Measurements from ENCODE around the gene SLC25A23. TPM values are rescaled to one million over a fixed set of nuclear protein-coding genes. Genes with fewer than 3 reads are reported as not detected.

Gene SLC25A23
- total and polyA plus RNA-seq, 2 of the 4 experiments (the other 2 are of a cell fraction): 7.0 to 7.6 TPM

- Histone ChIP-seq H3K9me3 (ENCODE audit: control insufficient read depth, insufficient read depth, low read length) (peaks cover 3% of the 10 kb centered on the region; the same call in 1 of the 2 replicates), H3K79me1 (ENCODE audit: low read depth in 1 of 2, low read length in 2 of 2) (peaks cover 0 to 40% of the 10 kb centered on the region in 2 experiments; a peak in 2 of 4 replicates), H3K27ac (ENCODE audit: insufficient read depth, low read length) (peak overlapping the region; percentile 10), H3K4me3 (ENCODE audit: insufficient read depth, low read depth, low read length) (peak overlapping the region; percentile 85), H3K9ac (ENCODE audit: low read depth, low read length) (peak overlapping the region; percentile 74), H3K4me1 (ENCODE audit: control insufficient read depth, insufficient read depth, low read length) (peaks cover 2% of the 10 kb centered on the region; the same call in 1 of the 2 replicates), H3K14ac (replicated peaks; ENCODE audit: low read depth, low read length) (peak overlapping the region; percentile 90), H2AK5ac (ENCODE audit: low read depth, low read length) (peak overlapping the region; percentile 59), H3K56ac (ENCODE audit: extremely low read depth, insufficient read depth, low read length) (no peak overlapping the region), H4K20me1 (ENCODE audit: insufficient read depth, low read length) (peaks cover 55% of the 10 kb centered on the region), H4K5ac (ENCODE audit: low read depth, low read length) (no peak overlapping the region), H3K18ac (ENCODE audit: low read depth, low read length) (no peak overlapping the region), H2AFZ (replicated peaks; ENCODE audit: low read length, poor library complexity) (peak overlapping the region; percentile 64), H4K91ac (ENCODE audit: insufficient read depth, low read depth, low read length) (peak overlapping the region; percentile 20; the same call in 1 of the 2 replicates), H2BK120ac (ENCODE audit: low read depth, low read length) (no peak overlapping the region), H3K9me1 (ENCODE audit: insufficient read depth, low read length) (peaks cover 3% of the 10 kb centered on the region; the same call in 1 of the 2 replicates), H3K23ac (ENCODE audit: low read depth, low read length) (peak overlapping the region; percentile 91), H4K8ac (ENCODE audit: low read depth in 2 of 2, low read length in 2 of 2) (peak overlapping the region in 1 of 2 experiments; percentile 5; a peak in 1 of 4 replicates), H2AK9ac (replicated peaks; ENCODE audit: low read depth, low read length, poor library complexity) (peak overlapping the region; percentile 94), H2BK5ac (ENCODE audit: low read depth, low read length, poor library complexity, severe bottlenecking) (no peak overlapping the region), H3K36me3 (ENCODE audit: control insufficient read depth, insufficient read depth, low read length) (peaks cover 29% of the 10 kb centered on the region), H2BK20ac (ENCODE audit: low read depth, low read length) (no peak overlapping the region), H3K27me3 (ENCODE audit: control insufficient read depth, insufficient read depth, low read length) (no peaks in the 10 kb centered on the region), H3K4me2 (ENCODE audit: low read depth, low read length) (peak overlapping the region; percentile 81), H3K4ac (ENCODE audit: low read depth, low read length) (peak overlapping the region; percentile 69), H2BK15ac (ENCODE audit: low read depth, low read length) (no peak overlapping the region)
- dilution Hi-C loops (cut with HindIII; ENCODE audit: low sequenced_read_pairs, unreplicated experiment) (no loop called here), in situ Hi-C loops (cut with MboI; ENCODE audit: low sequenced_read_pairs) (no loop called here), intact Hi-C loops (cut with micrococcal nuclease) (loop anchor here (2.0 kb wide), 1 partner anchor 313 kb away; the partner anchor contains the start of gene GPR108)
- 0% methylated on average over 1 of the region's 20 CpGs; no CpG with 5 or more reads in 1 of the 2 experiments for WGBS, 2 experiments (ENCODE audit: extremely low coverage in 2 of 2, insufficient read length in 1 of 2)
- POLR2A ChIA-PET (ENCODE audit: unreplicated experiment): no interaction called here
- DNase-seq: peak; percentile 42
- no TSS peak for BruUV-seq (replicated peaks)
- CTCF ChIA-PET: no interaction called here
- TF ChIP-seq RAD21 (IDR thresholded peaks at IDR 0.05; ENCODE audit: low read length) (no peak), MAZ (IDR thresholded peaks at IDR 0.05; ENCODE audit: borderline replicate concordance, low read depth, low read length) (peak; percentile 41; the same call in 1 of the 2 replicates)
- peak; percentile 15 for ATAC-seq (ENCODE audit: low read depth)
Measured at GRCh38 chr19:6423499-6424194, 35.9 kb downstream of the SLC25A23 start.
